Activated CD4-positive, CD25-positive, alpha-beta regulatory T cell treated with anti-CD3 and anti-CD28 coated beads, Interleukin-2, amount 50 U/mL, for 72 hours (primary cell): ENCODE data around the gene DSTYK.
"Not testable (repeated sequence)": the region's sequence is repeated elsewhere in the genome, so short reads cannot be mapped to it uniquely, and the experiment has no call there.

Experiments used
- DNase-seq: peaks from one replicate; pipeline ENCODE4 v3.0.0; 2021

DSTYK gene

DNA sequence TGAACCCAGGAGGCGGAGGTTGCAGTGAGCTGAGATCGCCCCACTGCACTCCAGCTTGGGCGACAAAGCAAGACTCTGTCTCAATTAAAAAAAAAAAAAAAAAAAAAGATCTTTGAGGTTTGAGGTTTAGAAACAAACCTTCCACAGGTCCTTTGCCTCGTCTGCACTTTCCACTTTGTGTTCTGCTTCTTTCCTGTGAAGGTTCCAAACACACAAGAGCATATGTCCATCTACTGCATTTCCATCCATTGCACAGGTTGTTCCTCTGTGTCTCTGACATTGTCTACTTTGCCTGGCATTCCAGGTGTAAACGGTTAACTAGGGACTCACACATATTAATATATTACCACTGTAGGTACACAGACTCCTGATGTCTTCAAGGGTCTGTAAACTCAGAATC lies 40.1 kb downstream of the DSTYK start:
- DNase-seq = no peak

DNA sequence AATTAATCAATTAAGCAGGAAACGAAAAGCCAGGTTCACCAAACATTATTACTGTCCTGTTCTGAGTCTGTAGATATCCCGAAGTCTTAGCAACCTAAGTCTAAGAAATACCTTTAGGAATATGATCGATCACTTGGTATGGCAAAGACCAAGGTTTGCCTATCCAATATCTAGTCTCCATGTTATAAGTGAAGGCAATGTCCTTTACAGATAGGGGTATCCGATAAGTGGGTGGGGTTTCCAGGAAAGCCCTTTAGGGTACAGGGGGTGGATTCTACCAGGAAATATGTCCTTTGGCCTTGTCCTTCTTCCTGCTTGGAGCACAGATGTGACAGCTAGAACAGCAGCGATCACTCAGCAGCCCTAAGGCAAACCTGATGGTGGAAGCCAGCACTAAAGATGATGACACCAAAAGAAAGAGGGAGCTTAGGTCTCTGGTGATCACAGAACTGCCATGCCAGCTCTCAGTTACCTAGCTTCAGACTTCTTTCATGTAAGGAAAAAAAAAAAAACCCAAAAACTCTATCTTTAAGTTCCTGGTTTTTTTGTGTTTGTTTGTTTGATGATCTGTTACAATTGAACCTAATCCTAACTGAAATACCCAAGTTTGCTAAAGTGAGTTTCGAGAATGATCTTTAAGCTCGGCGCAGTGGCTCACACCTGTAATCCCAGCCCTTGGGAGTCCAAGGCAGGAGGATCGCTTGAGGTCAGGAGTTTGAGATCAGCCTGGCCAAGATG lies 40.8 kb downstream of the DSTYK start:
- no peak for DNase-seq

DNA sequence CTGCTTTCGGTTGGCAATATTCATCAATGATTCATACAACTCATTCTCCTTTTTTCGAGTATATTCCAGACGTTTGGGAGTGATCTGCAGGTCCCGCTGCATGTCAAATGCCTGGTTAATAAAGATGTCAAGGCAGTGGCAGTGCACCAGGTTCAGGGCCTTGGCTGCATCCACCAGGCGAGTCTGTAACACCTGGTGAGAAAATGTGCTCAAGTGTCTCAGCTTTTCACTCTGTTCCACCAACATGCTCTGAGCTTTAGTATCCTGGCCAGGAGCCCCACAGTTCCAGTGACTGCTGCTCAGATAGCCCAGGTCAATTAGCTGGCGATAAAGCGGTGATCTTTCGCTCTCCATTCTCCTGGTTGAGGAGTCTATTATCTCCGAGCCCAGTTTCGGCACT lies 42.3 kb downstream of the DSTYK start:
- no peak for DNase-seq

DNA sequence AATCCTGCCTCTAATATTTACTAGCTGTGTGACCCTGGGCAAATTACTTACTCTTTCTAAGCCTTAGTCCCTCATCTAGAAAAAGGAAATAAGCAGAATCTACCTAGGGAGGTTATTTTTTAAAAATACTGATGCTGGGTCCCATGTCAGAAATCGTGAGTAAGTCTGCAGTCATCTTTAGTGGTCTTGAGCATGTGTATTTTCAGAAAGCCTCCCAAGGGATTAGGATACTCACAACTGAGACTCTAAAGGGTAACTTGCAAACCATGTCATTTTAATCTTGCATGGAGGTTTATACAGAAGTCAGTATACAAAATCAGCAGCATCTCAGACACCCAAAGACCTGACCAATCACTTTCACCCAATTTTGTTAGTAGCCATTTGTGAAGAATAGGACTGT lies 43.2 kb downstream of the DSTYK start:
- DNase-seq = no peak

DNA sequence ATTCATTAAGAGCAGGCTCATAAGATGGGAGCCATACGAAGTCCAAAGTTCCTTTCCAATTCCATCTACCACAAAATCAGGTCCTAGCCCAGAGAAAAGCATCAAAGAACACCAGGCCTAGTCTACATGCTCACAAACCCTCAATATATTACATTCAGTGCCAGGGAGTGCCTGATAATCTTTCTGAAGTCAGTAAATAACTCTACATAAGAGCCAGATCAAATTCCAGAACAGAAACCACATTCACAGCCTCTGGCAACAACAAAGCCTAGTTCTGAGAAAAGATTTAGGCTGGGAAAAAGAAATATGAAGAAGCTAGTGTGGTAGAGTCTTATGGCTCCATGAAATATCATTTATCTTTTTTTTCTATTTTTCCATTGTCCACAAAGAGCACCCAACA lies 49.2 kb downstream of the DSTYK start:
- DNase-seq = no peak

GRCh38 chr1:205161076-205161475 lies 50.4 kb downstream of the DSTYK start:
- no peak for DNase-seq

DNA sequence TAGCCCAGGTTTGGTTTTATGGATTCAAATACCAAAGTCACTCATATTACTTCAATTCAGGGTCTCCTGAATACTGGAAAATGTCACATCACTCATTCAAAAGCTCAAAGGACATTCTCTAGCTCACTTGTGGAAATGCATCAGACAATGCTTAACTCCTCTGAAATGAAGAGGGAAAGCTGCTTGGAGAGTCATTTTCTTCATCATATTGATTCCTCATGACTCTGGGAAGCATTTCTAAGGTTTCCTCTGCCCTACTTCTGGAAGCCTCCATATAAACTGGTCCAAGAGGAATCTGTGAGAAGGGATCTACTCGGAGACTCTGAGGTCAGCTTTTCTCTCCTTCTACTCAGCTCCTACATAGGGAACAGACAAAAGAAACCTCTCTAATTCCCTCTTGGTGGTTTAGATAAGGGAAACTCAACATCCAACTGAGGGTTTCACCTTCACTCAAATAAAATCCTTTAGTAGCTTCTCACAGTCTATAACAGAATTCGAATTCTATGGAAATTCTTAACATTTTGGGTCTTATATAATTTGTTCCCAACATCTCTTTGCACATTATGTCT lies 53.4 kb downstream of the DSTYK start:
- no peak for DNase-seq

GRCh38 chr1:205155665-205156377 lies 55.7 kb downstream of the DSTYK start:
- not testable (repeated sequence) for DNase-seq

- DNase-seq = no peak
These were observed 59.0 kb downstream of the DSTYK start for GRCh38 chr1:205152505-205152904.

GRCh38 chr1:205150651-205151428 lies 60.7 kb downstream of the DSTYK start:
- no peak for DNase-seq

GRCh38 chr1:205147191-205147835 lies 64.2 kb downstream of the DSTYK start:
- DNase-seq = no peak

GRCh38 chr1:205144751-205145150 lies 66.8 kb downstream of the DSTYK start:
- DNase-seq = no peak

DNA sequence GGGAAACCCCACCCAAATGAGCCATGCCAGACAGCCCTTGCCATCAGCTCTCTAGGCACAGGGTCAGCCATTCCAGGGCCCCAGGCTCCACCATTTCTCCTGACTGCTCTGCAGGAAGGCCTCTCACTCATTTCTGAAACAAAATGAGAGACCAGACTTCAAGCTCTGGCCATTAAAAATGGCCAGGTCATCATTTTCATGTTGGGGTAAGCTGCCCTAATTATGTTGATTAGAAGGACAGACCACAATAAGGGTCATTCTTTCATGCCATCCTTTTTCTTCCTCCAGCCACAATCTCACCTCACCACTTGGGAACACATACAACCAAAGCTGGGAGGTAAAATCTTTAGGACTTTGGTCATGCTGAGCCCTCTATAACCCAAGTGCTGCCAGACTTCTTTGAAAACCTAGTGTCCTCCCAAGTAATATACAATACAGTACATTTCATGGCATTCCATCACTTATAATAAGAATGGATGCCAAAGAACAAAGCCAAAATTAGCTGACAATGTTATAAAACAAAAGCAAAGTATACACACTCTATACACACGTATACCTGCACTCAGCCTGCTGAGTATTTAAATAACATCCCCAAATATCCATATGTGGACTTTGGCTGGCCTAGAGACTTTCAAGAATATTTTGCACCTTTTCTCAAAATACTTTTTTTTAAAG lies 67.3 kb downstream of the DSTYK start:
- no peak for DNase-seq

DNA sequence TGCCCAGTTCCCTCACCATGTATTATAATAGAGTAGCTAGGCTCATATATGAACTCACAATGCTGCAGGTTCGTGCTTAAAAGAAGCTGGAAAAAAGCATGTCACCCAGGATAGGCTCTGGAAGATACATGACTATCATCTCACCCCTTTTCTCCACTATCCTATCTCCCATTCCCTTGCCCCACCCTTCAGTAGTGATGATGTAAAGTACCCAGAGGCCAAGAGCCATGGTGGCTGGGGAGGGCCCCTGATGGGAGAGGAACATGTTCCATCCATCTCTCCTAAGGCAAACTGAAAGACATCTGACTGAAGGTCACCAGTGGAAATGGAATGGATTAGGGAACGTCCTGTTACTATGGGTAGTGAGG lies 69.4 kb downstream of the DSTYK start:
- no peak for DNase-seq

GRCh38 chr1:205141236-205142101 lies 70.0 kb downstream of the DSTYK start:
- DNase-seq = peak; percentile 71

- DNase-seq = no peak
These were observed 71.4 kb downstream of the DSTYK start for GRCh38 chr1:205140113-205140512.

- DNase-seq = no peak
These were observed 73.6 kb downstream of the DSTYK start for GRCh38 chr1:205137901-205138300.

DNA sequence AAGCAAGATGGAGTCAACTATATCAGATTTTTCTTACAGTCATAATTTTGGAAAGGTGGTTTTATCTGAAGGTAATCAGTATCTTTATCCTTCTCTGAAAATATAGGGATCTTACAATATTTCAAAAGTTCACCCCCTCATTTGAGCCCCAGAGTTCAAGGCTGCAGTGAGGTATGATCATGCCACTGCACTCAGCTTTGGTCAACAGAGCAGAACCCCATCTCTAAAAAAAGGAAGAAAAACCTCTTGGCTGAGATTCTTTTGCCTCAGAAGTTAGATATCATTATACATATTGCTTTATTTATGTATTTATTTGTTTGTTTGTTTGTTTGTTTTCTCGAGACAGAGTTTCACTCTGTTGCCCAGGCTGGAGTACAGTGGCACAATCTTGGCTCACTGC lies 78.2 kb downstream of the DSTYK start:
- no peak for DNase-seq

DNA sequence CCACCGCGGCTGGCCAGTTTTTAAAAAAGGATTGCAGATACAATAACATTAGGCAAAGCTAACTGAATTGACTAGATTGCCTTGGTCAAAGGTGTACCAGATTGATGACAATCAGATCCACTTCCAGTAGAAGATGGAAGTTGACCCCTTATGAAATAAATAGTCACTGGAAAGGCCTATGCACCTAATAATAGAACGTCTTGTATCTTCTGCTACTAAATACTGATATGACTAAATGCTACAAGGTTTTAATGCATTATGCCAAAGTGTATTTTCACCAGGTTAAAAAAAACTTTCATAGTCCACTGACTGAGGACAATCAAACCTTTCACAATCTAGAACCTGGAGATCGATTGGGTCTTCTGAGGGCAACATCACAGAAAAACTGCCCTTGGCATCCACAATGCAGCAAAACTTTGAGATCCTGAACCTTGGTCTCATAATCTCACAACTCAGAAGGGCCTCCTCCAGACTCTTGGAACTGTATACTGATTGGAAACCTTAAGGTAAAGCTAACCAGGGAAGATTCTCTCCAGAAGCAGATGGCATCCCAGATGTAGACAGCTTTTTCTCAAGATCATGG lies 82.0 kb downstream of the DSTYK start:
- no peak for DNase-seq

GRCh38 chr1:205128050-205128449 lies 83.5 kb downstream of the DSTYK start:
- DNase-seq = no peak

DNA sequence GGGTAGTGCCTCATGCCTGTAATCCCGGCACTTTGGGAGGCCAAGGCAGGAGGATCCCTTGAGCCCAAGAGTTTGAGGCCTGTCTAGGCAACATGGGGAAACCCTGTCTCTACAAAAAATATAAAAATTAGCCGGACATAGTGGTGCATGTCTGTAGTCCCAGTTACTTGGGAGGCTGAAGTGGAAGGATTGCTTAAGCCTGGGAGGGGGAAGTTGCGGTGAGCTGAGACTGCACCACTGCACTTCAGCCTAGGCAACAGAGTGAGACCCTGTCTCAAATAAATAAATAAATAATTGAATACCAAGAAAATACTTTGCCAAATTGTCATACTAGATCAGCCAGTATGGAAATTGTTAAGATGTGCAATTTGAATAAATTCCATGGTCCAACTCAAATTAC lies 83.9 kb downstream of the DSTYK start:
- no peak for DNase-seq
